SIG-M5 treated with dmso at 0.1 percent for 504 hours (cell line): ENCODE data around the gene TMEM74B.

ENCODE experiments used
- DNase-seq: peaks from one replicate; lab custom pipeline; 2025; ENCODE audit not compliant: unreplicated experiment; lab: John Stamatoyannopoulos, UW

The TMEM74B gene

GRCh38 chr20:1206366-1207148 is 21.8 kb upstream of the TMEM74B start:
- no peak for DNase-seq

GRCh38 chr20:1205802-1206201 is 21.0 kb upstream of the TMEM74B start:
- DNase-seq = no peak

- no peak for DNase-seq
Measured at GRCh38 chr20:1204576-1204975, 19.8 kb upstream of the TMEM74B start.

GRCh38 chr20:1204113-1204512 is 19.3 kb upstream of the TMEM74B start:
- no peak for DNase-seq

- no peak for DNase-seq
Measured at GRCh38 chr20:1203630-1204029, 18.8 kb upstream of the TMEM74B start.

- DNase-seq = no peak
Measured at GRCh38 chr20:1202762-1203504, 18.2 kb upstream of the TMEM74B start, which contains the start of gene C20orf202. Gene C20orf202, plus strand, starts transcription at chr20:1203454. Its CDS starts 132 bp downstream, at chr20:1203586.

- no peak for DNase-seq
Measured at GRCh38 chr20:1199964-1200363, 15.2 kb upstream of the TMEM74B start.

- no peak for DNase-seq
Measured at GRCh38 chr20:1199212-1199873, 14.6 kb upstream of the TMEM74B start.

- no peak for DNase-seq
Measured at GRCh38 chr20:1198751-1199150, 14.0 kb upstream of the TMEM74B start.

- no peak for DNase-seq
Measured at GRCh38 chr20:1197801-1198200, 13.0 kb upstream of the TMEM74B start.

GRCh38 chr20:1196634-1197033 is 11.9 kb upstream of the TMEM74B start:
- DNase-seq = no peak

- no peak for DNase-seq
Measured at GRCh38 chr20:1195226-1195625, 10.4 kb upstream of the TMEM74B start.

GRCh38 chr20:1191299-1191698 is 6.5 kb upstream of the TMEM74B start:
- DNase-seq = no peak

- no peak for DNase-seq
Measured at GRCh38 chr20:1190847-1191246, 6.1 kb upstream of the TMEM74B start.

GRCh38 chr20:1189827-1190226 is 5.0 kb upstream of the TMEM74B start:
- no peak for DNase-seq

GRCh38 chr20:1188347-1188746 is 3.6 kb upstream of the TMEM74B start:
- no peak for DNase-seq

- DNase-seq = no peak
Measured at GRCh38 chr20:1187605-1188171, 2.9 kb upstream of the TMEM74B start.

GRCh38 chr20:1186367-1186991 is 1.7 kb upstream of the TMEM74B start:
- DNase-seq = no peak

- DNase-seq = peak; percentile 42
Measured at GRCh38 chr20:1185790-1186334, 1.1 kb upstream of the TMEM74B start.

GRCh38 chr20:1185316-1185741 is 548 bp upstream of the TMEM74B start:
- DNase-seq = no peak

GRCh38 chr20:1184260-1184637 is 532 bp downstream of the TMEM74B start:
- no peak for DNase-seq
